DOHH2 (cell line): ENCODE data around the gene SCN2B.

Experiments
- EZH2phosphoT487 ChIP-seq: fragments of 200-600 bp; sonication (generic); IDR thresholded peaks from 2 replicates; pipeline ENCODE4 v1.6.1; 2017; ENCODE audit warnings: borderline replicate concordance, mild to moderate bottlenecking, antibody characterized with exemption, low read length, moderate library complexity, mixed read lengths
- TF ChIP-seq, protein P1 (sequence below): fragments of 200-600 bp; sonication (generic); IDR thresholded peaks from one replicate; pipeline ENCODE4 v1.5.1; 2014; ENCODE audit warnings: antibody characterized with exemption, mild to moderate bottlenecking, low read depth, low read length; ENCODE audit not compliant: poor library complexity, severe bottlenecking

DNA sequence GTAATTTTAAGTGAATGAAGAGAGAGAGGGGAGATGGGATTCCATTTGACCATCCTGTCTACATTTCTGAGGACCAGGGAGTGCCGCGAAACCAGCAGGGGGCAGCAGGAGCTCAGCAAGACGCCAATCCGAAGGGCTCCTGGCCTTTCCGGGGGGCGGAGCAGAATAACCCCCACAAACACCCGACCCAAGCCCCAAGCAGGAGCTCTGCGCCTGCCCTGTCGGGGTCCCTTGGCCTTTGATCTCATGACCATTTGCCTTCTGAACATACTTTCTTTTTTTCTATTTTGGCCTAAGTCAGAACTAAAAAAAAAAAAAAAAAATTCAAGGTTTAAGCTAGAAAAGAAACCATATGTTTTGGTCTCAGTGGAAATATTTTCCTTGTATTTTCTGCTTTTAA is 21.9 kb upstream of the SCN2B start:
- TF ChIP-seq, protein P1, sequence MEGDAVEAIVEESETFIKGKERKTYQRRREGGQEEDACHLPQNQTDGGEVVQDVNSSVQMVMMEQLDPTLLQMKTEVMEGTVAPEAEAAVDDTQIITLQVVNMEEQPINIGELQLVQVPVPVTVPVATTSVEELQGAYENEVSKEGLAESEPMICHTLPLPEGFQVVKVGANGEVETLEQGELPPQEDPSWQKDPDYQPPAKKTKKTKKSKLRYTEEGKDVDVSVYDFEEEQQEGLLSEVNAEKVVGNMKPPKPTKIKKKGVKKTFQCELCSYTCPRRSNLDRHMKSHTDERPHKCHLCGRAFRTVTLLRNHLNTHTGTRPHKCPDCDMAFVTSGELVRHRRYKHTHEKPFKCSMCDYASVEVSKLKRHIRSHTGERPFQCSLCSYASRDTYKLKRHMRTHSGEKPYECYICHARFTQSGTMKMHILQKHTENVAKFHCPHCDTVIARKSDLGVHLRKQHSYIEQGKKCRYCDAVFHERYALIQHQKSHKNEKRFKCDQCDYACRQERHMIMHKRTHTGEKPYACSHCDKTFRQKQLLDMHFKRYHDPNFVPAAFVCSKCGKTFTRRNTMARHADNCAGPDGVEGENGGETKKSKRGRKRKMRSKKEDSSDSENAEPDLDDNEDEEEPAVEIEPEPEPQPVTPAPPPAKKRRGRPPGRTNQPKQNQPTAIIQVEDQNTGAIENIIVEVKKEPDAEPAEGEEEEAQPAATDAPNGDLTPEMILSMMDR, result peak; percentile 91
- TF ChIP-seq EZH2phosphoT487, result no peak
